Measurements from ENCODE around the gene CMC2.

DNA sequence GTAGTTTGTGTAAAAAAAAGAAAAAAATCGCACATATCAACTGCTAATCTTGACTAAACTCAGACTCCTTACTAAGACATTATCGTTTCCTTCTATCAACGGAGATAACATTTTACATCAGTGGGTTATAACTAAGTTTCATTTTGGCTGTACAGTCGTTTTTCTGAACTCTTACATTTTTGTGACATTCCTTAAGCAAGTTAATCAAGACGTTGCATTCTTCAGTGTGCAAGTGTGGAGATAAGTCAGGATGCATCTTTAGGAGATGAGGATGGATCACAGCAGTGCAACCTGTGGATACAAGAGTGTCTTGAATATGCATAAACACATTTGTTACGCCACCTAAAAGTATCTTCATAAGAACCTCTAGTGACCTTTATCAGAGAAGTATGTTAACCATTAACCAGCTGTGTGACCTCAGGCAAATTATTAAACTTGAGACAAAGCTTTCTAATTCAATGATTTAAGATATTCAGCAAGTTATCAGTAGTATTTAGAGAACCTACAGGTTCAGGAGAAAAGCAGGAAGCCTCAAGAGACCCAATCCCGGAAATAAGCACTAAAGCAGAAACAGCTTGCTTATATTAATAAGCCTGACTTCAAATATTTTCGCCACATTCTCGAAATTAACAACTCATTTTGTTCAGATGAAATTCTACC lies 9.4 kb downstream of the CMC2 start:
- no peak for TF ChIP-seq SP7 (tag by site-specific recombination; IDR thresholded peaks at IDR 0.05)
- no peak for TF ChIP-seq CTCF (tag by site-specific recombination; IDR thresholded peaks at IDR 0.05)
- peak; percentile 55; the same call in 1 of the 2 replicates for TF ChIP-seq ZBTB17 (tag by site-specific recombination; IDR thresholded peaks at IDR 0.05)
- no peak for TF ChIP-seq ZNF214 (tag by site-specific recombination; IDR thresholded peaks at IDR 0.05; ENCODE audit: borderline replicate concordance)
- TF ChIP-seq ZBTB44 (tag by site-specific recombination; IDR thresholded peaks at IDR 0.05), result no peak
- TF ChIP-seq OSR2 (tag by site-specific recombination; IDR thresholded peaks at IDR 0.05), result no peak
- TF ChIP-seq, protein P1, sequence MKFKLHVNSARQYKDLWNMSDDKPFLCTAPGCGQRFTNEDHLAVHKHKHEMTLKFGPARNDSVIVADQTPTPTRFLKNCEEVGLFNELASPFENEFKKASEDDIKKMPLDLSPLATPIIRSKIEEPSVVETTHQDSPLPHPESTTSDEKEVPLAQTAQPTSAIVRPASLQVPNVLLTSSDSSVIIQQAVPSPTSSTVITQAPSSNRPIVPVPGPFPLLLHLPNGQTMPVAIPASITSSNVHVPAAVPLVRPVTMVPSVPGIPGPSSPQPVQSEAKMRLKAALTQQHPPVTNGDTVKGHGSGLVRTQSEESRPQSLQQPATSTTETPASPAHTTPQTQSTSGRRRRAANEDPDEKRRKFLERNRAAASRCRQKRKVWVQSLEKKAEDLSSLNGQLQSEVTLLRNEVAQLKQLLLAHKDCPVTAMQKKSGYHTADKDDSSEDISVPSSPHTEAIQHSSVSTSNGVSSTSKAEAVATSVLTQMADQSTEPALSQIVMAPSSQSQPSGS (tag by site-specific recombination; IDR thresholded peaks at IDR 0.05; ENCODE audit: low read depth), result no peak
- TF ChIP-seq ZNF777 (tag by site-specific recombination; IDR thresholded peaks at IDR 0.05; ENCODE audit: borderline replicate concordance), result no peak
- no peak for TF ChIP-seq ZNF529 (tag by site-specific recombination; IDR thresholded peaks at IDR 0.05; ENCODE audit: insufficient replicate concordance)
